ENCODE results near the gene TDRD3.
"Not testable (repeated sequence)": the region's sequence is repeated elsewhere in the genome, so short reads cannot be mapped to it uniquely, and the experiment has no call there.

- not testable (repeated sequence) for TF ChIP-seq CTCF (IDR thresholded peaks at IDR 0.05; ENCODE audit: low read depth, low read length, missing input control); MAX (IDR thresholded peaks at IDR 0.05); GABPA (IDR thresholded peaks at IDR 0.05 in 1 of 2, conservative IDR thresholded peaks at IDR 0.05 in 1 of 2); YY1 (IDR thresholded peaks at IDR 0.05); TAF1 (conservative IDR thresholded peaks at IDR 0.05); ZBTB33 (IDR thresholded peaks at IDR 0.05); SP1 (IDR thresholded peaks at IDR 0.05)
Measured at GRCh38 chr13:60407852-60408251, 10.8 kb downstream of the TDRD3 start.

All from liver (tissue), 3 donors.